ENCODE measurements around the gene NR2F1.

NR2F1 gene

GRCh38 chr5:93574491-93575305, 8.3 kb upstream of the NR2F1 start:
- H3K27ac ChIP-seq: no peak overlapping the region
- TF ChIP-seq CTCF (IDR thresholded peaks at IDR 0.05) (no peak), ZFX (IDR thresholded peaks at IDR 0.05; ENCODE audit: borderline replicate concordance) (no peak)

GRCh38 chr5:93575461-93576414, 7.3 kb upstream of the NR2F1 start:
- TF ChIP-seq CTCF (IDR thresholded peaks at IDR 0.05) (no peak), ZFX (IDR thresholded peaks at IDR 0.05; ENCODE audit: borderline replicate concordance) (no peak)
- no peak overlapping the region for H3K27ac ChIP-seq

- no peak for TF ChIP-seq ZFX (IDR thresholded peaks at IDR 0.05; ENCODE audit: borderline replicate concordance)
- TF ChIP-seq CTCF (IDR thresholded peaks at IDR 0.05): no peak
- H3K27ac ChIP-seq: no peak overlapping the region
Measured at GRCh38 chr5:93576994-93577853, 5.8 kb upstream of the NR2F1 start.

- no peak for TF ChIP-seq CTCF (IDR thresholded peaks at IDR 0.05)
- no peak for TF ChIP-seq ZFX (IDR thresholded peaks at IDR 0.05; ENCODE audit: borderline replicate concordance)
- H3K27ac ChIP-seq: no peak overlapping the region
Measured at GRCh38 chr5:93577854-93578812, 4.9 kb upstream of the NR2F1 start.

- TF ChIP-seq CTCF (IDR thresholded peaks at IDR 0.05) (no peak), ZFX (IDR thresholded peaks at IDR 0.05; ENCODE audit: borderline replicate concordance) (no peak)
Measured at GRCh38 chr5:93578813-93579691, 4.0 kb upstream of the NR2F1 start.

More at GRCh38 chr5:93578813-93579691, 4.0 kb upstream of the NR2F1 start:
- no peak overlapping the region for H3K27ac ChIP-seq

Measured in 22Rv1 (cell line).